HG03565 (cell line): ENCODE measurements around the gene PSG1.
"Not testable (repeated sequence)": the region's sequence is repeated elsewhere in the genome, so short reads cannot be mapped to it uniquely, and the experiment has no call there.

Experiments
- ATAC-seq: cut with Tn5 transposase; IDR thresholded peaks from one replicate; pipeline ENCODE4 v1.9.1; 2021; ENCODE audit warnings: mild to moderate bottlenecking, moderate library complexity; ENCODE audit not compliant: unreplicated experiment

PSG1 gene

GRCh38 chr19:42831221-42832019 is 48.1 kb downstream of the PSG1 start:
- ATAC-seq: no peak

- not testable (repeated sequence) for ATAC-seq
These were observed 58.1 kb downstream of the PSG1 start for GRCh38 chr19:42821306-42821977.

GRCh38 chr19:42819960-42820650 is 59.4 kb downstream of the PSG1 start:
- not testable (repeated sequence) for ATAC-seq

GRCh38 chr19:42816894-42817293 is 62.6 kb downstream of the PSG1 start:
- no peak for ATAC-seq
